AG09319 (cell line): Measurements from ENCODE around the gene NDUFAF5.
A peak's percentile ranks its signal among the peaks of the same experiment; 100 is the strongest.

Source experiments
- DNase-seq: peaks from one replicate; pipeline ENCODE4 v3.0.0-alpha.2; 2010; ENCODE audit warnings: low read depth; ENCODE audit errors: extremely low read depth
- CTCF ChIP-seq: IDR thresholded peaks from 2 replicates; pipeline ENCODE4 v1.5.1; 2011; ENCODE audit warnings: low read depth, mild to moderate bottlenecking, inconsistent platforms, low read length, moderate library complexity

NDUFAF5 gene

GRCh38 chr20:13793001-13793400 lies 8.2 kb downstream of the NDUFAF5 start:
- no peak for TF ChIP-seq CTCF
- no peak for DNase-seq

GRCh38 chr20:13794667-13795066 lies 9.8 kb downstream of the NDUFAF5 start:
- no peak for TF ChIP-seq CTCF
- DNase-seq = no peak

GRCh38 chr20:13799040-13799439 lies 14.2 kb downstream of the NDUFAF5 start:
- TF ChIP-seq CTCF = no peak
- no peak for DNase-seq

GRCh38 chr20:13799974-13800373 lies 15.1 kb downstream of the NDUFAF5 start:
- no peak for TF ChIP-seq CTCF
- no peak for DNase-seq

GRCh38 chr20:13800728-13801134 lies 15.9 kb downstream of the NDUFAF5 start:
- no peak for TF ChIP-seq CTCF
- DNase-seq = peak; percentile 71

- DNase-seq = no peak
- no peak for TF ChIP-seq CTCF
Measured at GRCh38 chr20:13809373-13809772, 24.5 kb downstream of the NDUFAF5 start.

GRCh38 chr20:13809855-13810254 lies 25.0 kb downstream of the NDUFAF5 start:
- no peak for TF ChIP-seq CTCF
- no peak for DNase-seq
